Mesenchymal stem cell (in vitro differentiated cells and primary cell): ENCODE data around the gene LAMB2.

Experiments
- DNase-seq: peaks from one replicate; pipeline ENCODE4 v3.0.0-alpha.2; 2013
- H2AFZ ChIP-seq: one replicate; pipeline ENCODE4 v1.6.1; 2013; ENCODE audit warnings: low read depth, mild to moderate bottlenecking, control low read depth, inconsistent platforms, low read length, moderate library complexity
- H2AK5ac ChIP-seq: 2 replicates; pipeline ENCODE4 v1.6.1; 2013; ENCODE audit warnings: low read length, moderate library complexity, mild to moderate bottlenecking, inconsistent platforms; ENCODE audit not compliant: severe bottlenecking
- H2BK120ac ChIP-seq: one replicate; pipeline ENCODE4 v1.6.1; 2013; ENCODE audit warnings: low read depth, mild to moderate bottlenecking, inconsistent platforms, low read length, moderate library complexity
- H2BK12ac ChIP-seq, 2 experiments: one replicate each; pipeline ENCODE4 v1.6.1; 2013; ENCODE audit warnings: inconsistent platforms in 2 of 2, low read length in 2 of 2, mild to moderate bottlenecking in 2 of 2, moderate library complexity in 2 of 2, control low read depth in 1 of 2
- H2BK15ac ChIP-seq: one replicate; pipeline ENCODE4 v1.6.1; 2013; ENCODE audit warnings: mild to moderate bottlenecking, low read depth, inconsistent platforms; ENCODE audit not compliant: poor library complexity, severe bottlenecking
- H2BK5ac ChIP-seq: 2 replicates; pipeline ENCODE4 v1.6.1; 2013; ENCODE audit warnings: low read depth, mild to moderate bottlenecking, low read length, control low read depth, inconsistent platforms; ENCODE audit not compliant: poor library complexity, severe bottlenecking
- H3K14ac ChIP-seq, 2 experiments: one replicate each; pipeline ENCODE4 v1.6.1; 2013; ENCODE audit warnings: inconsistent platforms in 2 of 2, low read length in 2 of 2, control low read depth in 1 of 2, mild to moderate bottlenecking in 1 of 2, moderate library complexity in 1 of 2
- H3K18ac ChIP-seq, 2 experiments: one replicate each; pipeline ENCODE4 v1.6.1; 2013; ENCODE audit warnings: inconsistent platforms in 2 of 2, low read length in 2 of 2, control low read depth in 1 of 2, low read depth in 1 of 2, mild to moderate bottlenecking in 1 of 2
- H3K23ac ChIP-seq, 2 experiments: one replicate each; pipeline ENCODE4 v1.6.1; 2013; ENCODE audit warnings: inconsistent platforms in 2 of 2, low read length in 2 of 2, mild to moderate bottlenecking in 2 of 2, moderate library complexity in 2 of 2, control low read depth in 1 of 2
- H3K27ac ChIP-seq: 2 replicates; pipeline ENCODE4 v1.5.1; 2013; ENCODE audit warnings: mild to moderate bottlenecking, moderate library complexity, low read length, control low read depth, inconsistent platforms; ENCODE audit not compliant: poor library complexity, severe bottlenecking
- H3K27me3 ChIP-seq, 2 experiments: 2 replicates each; pipeline versions ENCODE4 v1.6.1 to v1.7.0; 2013; ENCODE audit warnings: low read length in 2 of 2, mild to moderate bottlenecking in 2 of 2, moderate library complexity in 2 of 2, control low read depth in 1 of 2, inconsistent platforms in 1 of 2; ENCODE audit not compliant: control insufficient read depth in 1 of 2, insufficient read depth in 1 of 2
- H3K36me3 ChIP-seq, 2 experiments: 2 replicates each; pipeline versions ENCODE4 v1.6.1 to v1.7.0; 2013; ENCODE audit warnings: low read length in 2 of 2, control low read depth in 1 of 2, inconsistent platforms in 1 of 2, low read depth in 1 of 2, mild to moderate bottlenecking in 1 of 2; ENCODE audit not compliant: insufficient read depth in 2 of 2, control insufficient read depth in 1 of 2
- H3K4ac ChIP-seq, 2 experiments: one replicate each; pipeline ENCODE4 v1.6.1; 2013; ENCODE audit warnings: inconsistent platforms in 2 of 2, low read length in 2 of 2, mild to moderate bottlenecking in 2 of 2, moderate library complexity in 2 of 2, control low read depth in 1 of 2, low read depth in 1 of 2
- H3K4me1 ChIP-seq: 2 replicates; pipeline ENCODE4 v1.6.1; 2013; ENCODE audit warnings: low read depth, low read length, control low read depth; ENCODE audit not compliant: control insufficient read depth, insufficient read depth
- H3K4me2 ChIP-seq: 2 replicates; pipeline ENCODE4 v1.6.1; 2013; ENCODE audit warnings: low read length, mild to moderate bottlenecking, inconsistent platforms; ENCODE audit not compliant: poor library complexity, severe bottlenecking
- H3K4me3 ChIP-seq, 2 experiments: 2 replicates each; pipeline versions ENCODE4 v1.5.1 to v1.7.0; 2013; ENCODE audit warnings: low read length in 2 of 2, mild to moderate bottlenecking in 2 of 2, control low read depth in 1 of 2, low read depth in 1 of 2; ENCODE audit not compliant: insufficient read depth in 1 of 2
- H3K79me1 ChIP-seq: replicated peaks from 2 replicates; pipeline ENCODE4 v1.6.1; 2013; ENCODE audit warnings: mild to moderate bottlenecking, control low read depth, low read length, inconsistent platforms; ENCODE audit not compliant: poor library complexity, severe bottlenecking
- H3K9ac ChIP-seq: 2 replicates; pipeline ENCODE4 v1.7.0; 2013; ENCODE audit warnings: mild to moderate bottlenecking, low read length, moderate library complexity
- H3K9me3 ChIP-seq: 2 replicates; pipeline ENCODE4 v1.7.0; 2013; ENCODE audit warnings: mild to moderate bottlenecking, low read length; ENCODE audit not compliant: control insufficient read depth
- H4K8ac ChIP-seq: one replicate; pipeline ENCODE4 v1.6.1; 2013; ENCODE audit warnings: inconsistent platforms, mild to moderate bottlenecking, low read length, moderate library complexity
- H4K91ac ChIP-seq: one replicate; pipeline ENCODE4 v1.6.1; 2013; ENCODE audit warnings: mild to moderate bottlenecking, low read length, inconsistent platforms
- WGBS: methylation state at CpG from one replicate; pipeline ENCODE4 v1.1.7; 2013; ENCODE audit warnings: mixed read lengths; 5-methylcytosine and 5-hydroxymethylcytosine counted together

LAMB2 gene

DNA sequence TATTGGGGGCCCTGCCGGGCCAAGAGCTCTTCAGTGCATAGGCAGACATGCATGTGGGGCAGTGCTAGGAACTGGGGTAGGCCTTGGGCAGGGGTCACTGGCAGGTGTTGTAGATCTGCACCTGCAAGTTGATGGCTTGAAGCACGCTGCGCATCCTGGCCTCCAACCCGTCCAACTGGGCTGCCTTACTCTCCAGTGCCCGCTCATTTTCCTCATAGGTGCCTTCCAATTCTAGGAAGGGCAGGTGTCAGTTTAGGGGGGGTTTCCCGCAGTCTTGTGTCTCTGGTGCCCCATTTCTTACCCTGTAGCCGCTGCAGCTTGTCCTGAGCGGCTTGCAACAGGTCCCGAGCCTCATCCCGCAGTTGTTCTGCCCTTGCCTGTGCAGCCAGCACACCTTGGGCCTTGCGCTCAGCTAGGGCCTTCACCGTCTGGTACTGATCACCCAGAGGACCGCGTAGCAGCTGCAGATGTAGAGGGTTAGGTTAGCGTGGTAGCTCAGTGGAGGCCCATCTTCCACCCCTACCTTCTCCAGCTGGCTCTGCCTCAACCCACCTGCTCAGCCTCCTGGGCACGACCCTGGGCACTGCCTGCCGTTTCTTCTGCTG is 11.6 kb downstream of the LAMB2 start:
- no peak overlapping the region for H2BK12ac ChIP-seq
- peaks cover 14% of the 10 kb centered on the region for H3K4me1 ChIP-seq
- peaks cover 43% of the 10 kb centered on the region for H3K79me1 ChIP-seq
- peak overlapping the region; percentile 58 for H4K91ac ChIP-seq
- no peaks in the 10 kb centered on the region for H3K27me3 ChIP-seq
- H4K8ac ChIP-seq: peak overlapping the region; percentile 79
- H2BK15ac ChIP-seq: peak overlapping the region; percentile 82
- 91% methylated on average over 17 of the region's 17 CpGs for WGBS
- peak overlapping the region in 1 of 2 experiments; percentile 31 for H3K18ac ChIP-seq
- no peaks in the 10 kb centered on the region for H3K9me3 ChIP-seq
- H3K4me3 ChIP-seq: peak overlapping the region; percentile 29 to 84
- H3K36me3 ChIP-seq: peaks cover 78 to 83% of the 10 kb centered on the region in 2 experiments
- H2AFZ ChIP-seq: no peak overlapping the region
- H2AK5ac ChIP-seq: no peak overlapping the region
- H2BK120ac ChIP-seq: peak overlapping the region; percentile 11
- no peak overlapping the region for H3K14ac ChIP-seq
- peak overlapping the region; percentile 96 for H3K9ac ChIP-seq
- H3K27ac ChIP-seq: peak overlapping the region; percentile 76
- H3K4ac ChIP-seq: no peak overlapping the region
- no peak for DNase-seq
- H3K23ac ChIP-seq: no peak overlapping the region
- H2BK5ac ChIP-seq: no peak overlapping the region
- no peak overlapping the region for H3K4me2 ChIP-seq

DNA sequence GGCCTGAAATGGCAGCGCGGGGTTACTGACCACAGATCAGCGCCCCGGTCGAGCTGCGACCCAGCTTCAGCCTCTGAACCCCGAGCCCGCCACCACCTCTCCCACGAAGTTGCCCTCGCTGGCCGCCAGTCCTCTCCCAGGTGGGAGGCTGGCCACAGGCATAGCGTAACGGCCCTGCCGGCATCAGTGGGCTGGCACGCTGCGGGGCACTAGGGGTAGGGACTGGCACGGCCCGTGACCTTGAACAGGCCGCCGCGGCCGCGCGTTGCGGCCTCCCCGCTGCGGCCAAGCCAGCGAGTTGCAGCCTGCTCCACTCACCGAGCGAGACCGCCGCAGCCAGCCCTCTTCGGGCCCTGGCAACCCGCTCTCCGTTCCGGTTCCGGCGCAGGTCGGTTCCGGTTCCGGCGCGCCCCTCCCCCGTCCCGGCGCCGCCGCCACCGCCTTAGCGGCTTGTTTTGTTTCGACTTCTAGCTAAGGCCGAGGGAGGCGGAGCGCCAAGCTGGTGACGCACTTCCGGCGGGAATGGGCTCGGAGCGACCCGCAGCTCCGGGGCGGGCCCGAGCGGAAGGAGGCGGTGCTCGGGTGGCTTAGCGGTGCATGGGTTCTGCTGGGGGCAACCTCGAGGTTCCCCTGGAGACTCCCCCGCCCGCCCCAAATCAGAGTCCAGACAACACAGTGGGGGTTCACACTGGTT is 12.3 kb downstream of the LAMB2 start, which contains the start of gene USP19:
TSS of gene USP19 (minus strand) at position 386 of the 694 bp plus-strand sequence. CDS start 1,678 bp downstream, outside the sequence.
- Histone ChIP-seq H3K4me2 (peak within 1 kb of the TSS; percentile 84), H3K36me3 (peaks cover 78 to 83% of the 10 kb centered on the region in 2 experiments), H4K91ac (peak within 1 kb of the TSS; percentile 90), H3K14ac (peak within 1 kb of the TSS in 1 of 2 experiments; percentile 99), H4K8ac (peak within 1 kb of the TSS; percentile 88), H3K27me3 (no peaks in the 10 kb centered on the region), H3K9me3 (no peaks in the 10 kb centered on the region), H3K4me3 (peak within 1 kb of the TSS; percentile 83 to 84), H2AFZ (peak within 1 kb of the TSS; percentile 69), H2BK5ac (peak within 1 kb of the TSS; percentile 1), H3K79me1 (peaks cover 43% of the 10 kb centered on the region), H3K9ac (peak within 1 kb of the TSS; percentile 96), H2BK15ac (peak within 1 kb of the TSS; percentile 82), H3K4ac (peak within 1 kb of the TSS; percentile 71 to 98), H3K4me1 (peaks cover 12% of the 10 kb centered on the region), H3K27ac (peak within 1 kb of the TSS; percentile 78), H3K23ac (peak within 1 kb of the TSS in 1 of 2 experiments; percentile 40), H2BK120ac (peak within 1 kb of the TSS; percentile 23), H2BK12ac (peak within 1 kb of the TSS; percentile 18 to 60), H3K18ac (peak within 1 kb of the TSS; percentile 85 to 100), H2AK5ac (peak within 1 kb of the TSS; percentile 50)
- DNase-seq: peak; percentile 94
- WGBS: under 1% methylated on average over 66 of the region's 70 CpGs

DNA sequence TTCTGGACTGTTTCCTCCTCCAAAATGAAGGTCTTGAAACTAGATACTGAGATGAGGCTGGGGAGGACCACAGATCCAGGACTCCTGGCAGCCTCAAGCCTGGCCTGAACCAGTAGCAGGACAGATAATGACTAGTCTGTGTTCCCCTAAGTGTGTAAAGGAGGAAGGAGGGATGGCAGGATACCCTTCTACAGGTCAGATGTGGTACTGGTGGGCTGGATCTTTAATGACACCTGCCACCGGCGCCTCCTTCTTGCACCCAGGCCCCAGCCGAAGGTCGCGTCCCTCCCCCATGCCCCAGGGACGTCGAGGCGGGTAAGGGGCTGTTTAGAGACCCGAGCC is 12.8 kb downstream of the LAMB2 start:
- WGBS: 0% methylated on average over 9 of the region's 9 CpGs
- H3K79me1 ChIP-seq: peaks cover 44% of the 10 kb centered on the region
- peak overlapping the region; percentile 69 for H2AFZ ChIP-seq
- peak overlapping the region; percentile 78 for H3K27ac ChIP-seq
- H3K4ac ChIP-seq: peak overlapping the region; percentile 71 to 98
- no peak overlapping the region for H2BK15ac ChIP-seq
- no peaks in the 10 kb centered on the region for H3K9me3 ChIP-seq
- peak; percentile 23 for DNase-seq
- H3K4me1 ChIP-seq: peaks cover 12% of the 10 kb centered on the region
- peaks cover 80 to 83% of the 10 kb centered on the region in 2 experiments for H3K36me3 ChIP-seq
- peak overlapping the region; percentile 88 for H4K8ac ChIP-seq
- peak overlapping the region; percentile 85 to 100 for H3K18ac ChIP-seq
- peak overlapping the region in 1 of 2 experiments; percentile 99 for H3K14ac ChIP-seq
- H2BK5ac ChIP-seq: no peak overlapping the region
- peak overlapping the region; percentile 50 for H2AK5ac ChIP-seq
- H3K4me3 ChIP-seq: peak overlapping the region; percentile 83 to 84
- peak overlapping the region; percentile 90 for H4K91ac ChIP-seq
- H3K27me3 ChIP-seq: no peaks in the 10 kb centered on the region
- peak overlapping the region; percentile 84 for H3K4me2 ChIP-seq
- peak overlapping the region in 1 of 2 experiments; percentile 18 for H2BK12ac ChIP-seq
- no peak overlapping the region for H2BK120ac ChIP-seq
- no peak overlapping the region for H3K23ac ChIP-seq
- H3K9ac ChIP-seq: peak overlapping the region; percentile 96

DNA sequence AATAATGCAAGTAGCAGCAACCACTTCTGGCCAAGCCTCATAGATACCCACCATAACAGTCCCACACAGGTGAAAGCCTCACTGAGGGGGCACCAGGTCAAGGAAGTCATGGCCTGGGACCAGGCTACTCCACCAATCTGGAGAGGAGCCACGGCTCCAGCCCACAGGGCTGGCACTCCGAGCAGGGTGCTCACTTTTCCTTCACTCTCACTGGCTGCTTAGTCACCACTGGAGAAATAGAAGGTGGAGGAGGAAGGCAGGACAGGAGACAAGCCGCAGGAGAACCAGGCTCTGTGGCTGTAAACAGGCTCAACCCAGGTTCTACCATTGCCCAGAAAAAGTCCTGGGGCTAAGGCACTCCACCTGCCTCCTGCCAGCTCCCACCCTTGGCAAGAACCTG is 13.4 kb downstream of the LAMB2 start:
- Histone ChIP-seq H3K4me3 (peak overlapping the region in 1 of 2 experiments; percentile 84), H2BK15ac (no peak overlapping the region), H2BK5ac (no peak overlapping the region), H3K27ac (no peak overlapping the region), H3K14ac (no peak overlapping the region), H3K4me2 (peak overlapping the region; percentile 84), H3K23ac (no peak overlapping the region), H4K91ac (no peak overlapping the region), H2AFZ (no peak overlapping the region), H3K4me1 (peaks cover 12% of the 10 kb centered on the region), H4K8ac (peak overlapping the region; percentile 38), H3K27me3 (no peaks in the 10 kb centered on the region), H2BK120ac (no peak overlapping the region), H2AK5ac (no peak overlapping the region), H3K4ac (peak overlapping the region in 1 of 2 experiments; percentile 9), H3K79me1 (peaks cover 42% of the 10 kb centered on the region), H3K9me3 (no peaks in the 10 kb centered on the region), H3K18ac (no peak overlapping the region), H2BK12ac (no peak overlapping the region), H3K36me3 (peaks cover 80 to 83% of the 10 kb centered on the region in 2 experiments), H3K9ac (peak overlapping the region; percentile 96)
- DNase-seq: peak; percentile 31
- WGBS: 80% methylated on average over 2 of the region's 3 CpGs
